ENCODE measurements around the gene PCSK9. TPM values are rescaled to one million over a fixed set of nuclear protein-coding genes. Genes with fewer than 3 reads are reported as not detected.

The PCSK9 gene
- total RNA-seq, 2 experiments from 2014 or later = not detected

DNA sequence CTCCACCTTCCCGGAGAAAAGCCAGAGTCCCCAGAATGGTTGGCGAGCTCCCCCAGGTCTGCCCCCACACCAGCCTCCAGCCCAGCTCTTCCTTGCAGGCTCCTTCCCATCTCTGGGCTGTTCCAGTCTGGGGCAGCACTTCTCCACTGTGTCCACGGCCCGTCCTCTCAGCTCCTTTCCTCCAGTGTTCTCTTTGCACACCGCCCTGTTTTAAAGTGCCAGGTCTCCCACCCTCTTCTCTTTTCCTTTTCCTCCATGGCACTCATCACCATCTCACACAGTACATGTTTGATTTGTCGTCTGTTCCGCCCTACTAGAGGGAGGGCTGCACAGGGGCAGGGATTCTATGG lies 6.1 kb upstream of the PCSK9 start:
- no peak overlapping the region for H3K27ac ChIP-seq (ENCODE audit: low read depth in 1 of 2, low read length in 2 of 2)
- ChIA-PET POLR2A (no interaction called here), CTCF (no interaction called here)
- H3K9me3 ChIP-seq (ENCODE audit: control insufficient read depth in 1 of 2, insufficient read depth in 1 of 2, low read length in 2 of 2) = no peaks in the 10 kb centered on the region
- DNase-seq (no peak), ATAC-seq (ENCODE audit: poor library complexity) (no peak)
- Mint-ChIP-seq H3K27ac (no peak overlapping the region), H3K4me3 (no peak overlapping the region), H3K9me3 (no peaks in the 10 kb centered on the region), H3K36me3 (ENCODE audit: low read depth) (no peaks in the 10 kb centered on the region), H3K27me3 (peaks cover 57% of the 10 kb centered on the region), H3K4me1 (ENCODE audit: low read depth) (no peaks in the 10 kb centered on the region)
- TF ChIP-seq, protein P1, sequence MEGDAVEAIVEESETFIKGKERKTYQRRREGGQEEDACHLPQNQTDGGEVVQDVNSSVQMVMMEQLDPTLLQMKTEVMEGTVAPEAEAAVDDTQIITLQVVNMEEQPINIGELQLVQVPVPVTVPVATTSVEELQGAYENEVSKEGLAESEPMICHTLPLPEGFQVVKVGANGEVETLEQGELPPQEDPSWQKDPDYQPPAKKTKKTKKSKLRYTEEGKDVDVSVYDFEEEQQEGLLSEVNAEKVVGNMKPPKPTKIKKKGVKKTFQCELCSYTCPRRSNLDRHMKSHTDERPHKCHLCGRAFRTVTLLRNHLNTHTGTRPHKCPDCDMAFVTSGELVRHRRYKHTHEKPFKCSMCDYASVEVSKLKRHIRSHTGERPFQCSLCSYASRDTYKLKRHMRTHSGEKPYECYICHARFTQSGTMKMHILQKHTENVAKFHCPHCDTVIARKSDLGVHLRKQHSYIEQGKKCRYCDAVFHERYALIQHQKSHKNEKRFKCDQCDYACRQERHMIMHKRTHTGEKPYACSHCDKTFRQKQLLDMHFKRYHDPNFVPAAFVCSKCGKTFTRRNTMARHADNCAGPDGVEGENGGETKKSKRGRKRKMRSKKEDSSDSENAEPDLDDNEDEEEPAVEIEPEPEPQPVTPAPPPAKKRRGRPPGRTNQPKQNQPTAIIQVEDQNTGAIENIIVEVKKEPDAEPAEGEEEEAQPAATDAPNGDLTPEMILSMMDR (IDR thresholded peaks at IDR 0.05) = no peak
- H3K4me3 ChIP-seq (ENCODE audit: low read length) = no peak overlapping the region
- H3K4me1 ChIP-seq (ENCODE audit: insufficient read depth, low read length) = no peaks in the 10 kb centered on the region
- intact Hi-C loops (cut with DNase I, micrococcal nuclease) = no loop called here
- H3K27me3 ChIP-seq (ENCODE audit: control insufficient read depth in 1 of 2, insufficient read depth in 2 of 2, low read length in 2 of 2) = peaks cover 17 to 32% of the 10 kb centered on the region in 2 experiments
- no peaks in the 10 kb centered on the region for H3K36me3 ChIP-seq (ENCODE audit: insufficient read depth, low read length)

DNA sequence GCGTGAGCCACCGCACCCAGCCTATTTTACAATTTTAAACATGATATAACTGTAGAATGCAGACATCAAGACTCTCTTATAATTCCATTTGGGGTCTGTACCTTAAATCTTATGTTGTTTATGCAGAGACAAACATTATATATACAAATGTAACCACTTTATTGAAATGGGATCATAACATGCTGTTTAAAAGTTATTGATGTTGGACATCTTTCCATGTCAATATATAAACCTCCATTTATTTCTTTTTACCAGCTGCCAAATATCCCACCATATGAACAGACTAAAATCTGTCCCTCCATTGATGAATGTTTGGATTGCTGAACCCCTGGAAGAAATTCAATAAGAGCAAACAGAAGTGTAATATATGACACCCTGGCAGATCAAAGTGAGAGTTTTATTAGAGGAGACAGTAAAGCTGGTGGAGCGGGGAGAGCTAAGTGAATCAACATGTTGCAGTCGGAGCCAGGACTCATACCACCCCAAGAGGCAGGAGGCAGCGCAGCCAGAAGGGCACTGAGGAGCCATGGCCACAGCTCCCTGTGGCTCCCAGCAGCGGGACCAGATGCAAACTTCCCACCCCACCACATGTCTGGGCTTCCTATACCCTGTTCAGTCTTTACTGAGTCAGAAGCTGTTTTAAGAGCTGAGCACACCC lies 4.7 kb upstream of the PCSK9 start:
- Mint-ChIP-seq H3K36me3 (ENCODE audit: low read depth) (no peaks in the 10 kb centered on the region), H3K27me3 (peaks cover 69% of the 10 kb centered on the region), H3K4me1 (ENCODE audit: low read depth) (no peaks in the 10 kb centered on the region), H3K27ac (no peak overlapping the region), H3K4me3 (no peak overlapping the region), H3K9me3 (no peaks in the 10 kb centered on the region)
- POLR2A ChIA-PET = no interaction called here
- H3K27ac ChIP-seq (ENCODE audit: low read depth in 1 of 2, low read length in 2 of 2) = no peak overlapping the region
- peaks cover 19 to 41% of the 10 kb centered on the region in 2 experiments for H3K27me3 ChIP-seq (ENCODE audit: control insufficient read depth in 1 of 2, insufficient read depth in 2 of 2, low read length in 2 of 2)
- H3K9me3 ChIP-seq (ENCODE audit: control insufficient read depth in 1 of 2, insufficient read depth in 1 of 2, low read length in 2 of 2) = peaks cover 0 to 5% of the 10 kb centered on the region in 2 experiments
- H3K4me1 ChIP-seq (ENCODE audit: insufficient read depth, low read length) = no peaks in the 10 kb centered on the region
- no peak overlapping the region for H3K4me3 ChIP-seq (ENCODE audit: low read length)
- DNase-seq (no peak), ATAC-seq (ENCODE audit: poor library complexity) (no peak)
- CTCF ChIA-PET = no interaction called here
- intact Hi-C loops (cut with DNase I, micrococcal nuclease) = no loop called here
- no peaks in the 10 kb centered on the region for H3K36me3 ChIP-seq (ENCODE audit: insufficient read depth, low read length)
- TF ChIP-seq, protein P1 (IDR thresholded peaks at IDR 0.05) = no peak

DNA sequence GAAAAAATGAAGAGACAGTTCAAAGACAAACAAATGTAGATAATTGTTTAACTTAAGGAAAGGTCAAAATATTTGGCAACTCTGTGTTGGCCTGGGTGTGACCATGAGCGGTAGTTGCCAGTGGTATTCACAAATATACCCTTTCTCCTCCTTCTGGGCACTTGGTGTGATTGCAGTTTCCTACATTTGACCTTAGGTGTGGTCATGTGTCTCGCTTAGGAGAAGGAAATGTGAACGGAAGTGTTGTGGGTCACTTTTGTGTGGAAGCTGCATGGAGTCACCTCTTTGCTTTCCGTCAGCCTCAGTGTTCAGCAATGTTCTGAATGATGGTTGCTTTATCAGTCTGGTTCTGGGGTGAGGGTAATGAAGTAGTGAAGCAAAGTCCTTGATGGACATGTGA lies 3.4 kb upstream of the PCSK9 start:
- intact Hi-C loops (cut with DNase I, micrococcal nuclease) = no loop called here
- Mint-ChIP-seq H3K4me3 (no peak overlapping the region), H3K4me1 (ENCODE audit: low read depth) (no peaks in the 10 kb centered on the region), H3K27ac (no peak overlapping the region), H3K36me3 (ENCODE audit: low read depth) (no peaks in the 10 kb centered on the region), H3K9me3 (no peaks in the 10 kb centered on the region), H3K27me3 (peaks cover 79% of the 10 kb centered on the region)
- ChIA-PET CTCF (no interaction called here), POLR2A (no interaction called here)
- peaks cover 0 to 11% of the 10 kb centered on the region in 2 experiments for H3K9me3 ChIP-seq (ENCODE audit: control insufficient read depth in 1 of 2, insufficient read depth in 1 of 2, low read length in 2 of 2)
- no peaks in the 10 kb centered on the region for H3K36me3 ChIP-seq (ENCODE audit: insufficient read depth, low read length)
- no peak overlapping the region for H3K4me3 ChIP-seq (ENCODE audit: low read length)
- ATAC-seq (ENCODE audit: poor library complexity) (no peak), DNase-seq (no peak)
- H3K27me3 ChIP-seq (ENCODE audit: control insufficient read depth in 1 of 2, insufficient read depth in 2 of 2, low read length in 2 of 2) = peaks cover 29 to 50% of the 10 kb centered on the region in 2 experiments
- no peaks in the 10 kb centered on the region for H3K4me1 ChIP-seq (ENCODE audit: insufficient read depth, low read length)
- TF ChIP-seq, protein P1 (IDR thresholded peaks at IDR 0.05) = no peak
- no peak overlapping the region for H3K27ac ChIP-seq (ENCODE audit: low read depth in 1 of 2, low read length in 2 of 2)

Measured in CD4-positive, alpha-beta T cell (primary cell).